AG08396 (cell line): Measurements from ENCODE around the gene TAX1BP1.

Experiments
- DNase-seq: peaks from one replicate; pipeline ENCODE4 v3.0.0; 2012; ENCODE audit warnings: low spot score, mixed read lengths

TAX1BP1 gene

DNA sequence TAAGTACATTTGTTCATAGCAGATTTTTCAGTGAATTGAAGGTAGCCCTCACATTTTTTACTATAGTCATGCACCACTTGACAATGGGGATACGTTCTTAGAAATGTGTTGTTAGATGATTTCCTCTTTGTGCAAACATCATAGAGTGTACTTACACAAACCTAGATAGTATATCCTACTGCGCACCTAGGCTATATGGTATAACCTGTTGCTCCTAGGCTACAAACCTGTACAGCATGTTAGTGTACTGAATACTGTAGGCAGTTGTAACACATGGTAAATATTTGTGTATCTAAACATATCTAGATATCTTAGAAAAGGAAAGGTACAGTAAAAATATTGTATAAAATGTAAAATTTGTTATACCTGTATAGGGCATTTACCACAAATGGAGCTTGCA is 41.2 kb downstream of the TAX1BP1 start:
- DNase-seq, result no peak

DNA sequence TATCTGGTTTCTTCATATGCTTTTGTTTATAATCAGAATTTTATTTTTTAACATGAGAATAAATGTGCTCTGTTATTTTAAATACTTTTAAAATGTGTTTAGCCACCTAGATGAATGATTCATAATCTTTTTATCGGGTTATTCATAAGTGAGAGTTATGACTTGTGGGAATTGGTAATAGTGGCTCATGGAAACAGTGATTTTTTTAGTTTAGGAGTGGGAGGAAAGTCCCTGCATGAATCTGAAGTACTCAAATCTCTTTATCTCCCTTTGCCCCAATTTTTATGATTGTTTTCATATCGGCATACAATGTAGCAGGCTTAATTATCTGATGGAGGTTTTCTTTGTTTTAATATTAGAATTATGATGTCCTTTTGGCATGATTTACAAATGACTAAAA is 42.9 kb downstream of the TAX1BP1 start:
- DNase-seq, result no peak

- DNase-seq, result peak; percentile 16
Observed at GRCh38 chr7:27784399-27785053, 44.6 kb downstream of the TAX1BP1 start.

GRCh38 chr7:27788437-27788836 is 48.5 kb downstream of the TAX1BP1 start:
- DNase-seq, result no peak

- no peak for DNase-seq
Observed at GRCh38 chr7:27793780-27794179, 53.8 kb downstream of the TAX1BP1 start.

GRCh38 chr7:27795977-27796376 is 56.0 kb downstream of the TAX1BP1 start:
- no peak for DNase-seq

GRCh38 chr7:27799212-27799611 is 59.2 kb downstream of the TAX1BP1 start:
- DNase-seq, result no peak

- DNase-seq, result no peak
Observed at GRCh38 chr7:27802999-27803398, 63.0 kb downstream of the TAX1BP1 start.

DNA sequence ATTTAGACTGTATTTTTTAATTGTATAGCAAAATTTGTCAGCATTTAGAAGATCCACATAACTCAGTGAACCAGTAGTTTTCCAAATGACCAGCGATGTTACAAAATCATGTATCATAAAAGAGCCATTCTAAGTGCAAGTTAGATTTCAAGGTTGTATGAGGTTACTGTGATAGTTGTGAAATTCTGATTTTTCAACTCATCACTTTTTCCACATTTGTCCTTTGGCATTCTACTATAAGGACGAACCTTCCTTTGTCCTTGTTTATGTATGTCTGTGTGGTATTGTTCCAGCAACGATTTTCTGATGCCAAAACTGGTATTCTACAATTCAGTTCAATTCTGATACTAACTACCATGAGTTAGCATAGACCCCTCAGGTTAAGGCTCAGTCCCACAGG is 64.2 kb downstream of the TAX1BP1 start:
- no peak for DNase-seq

DNA sequence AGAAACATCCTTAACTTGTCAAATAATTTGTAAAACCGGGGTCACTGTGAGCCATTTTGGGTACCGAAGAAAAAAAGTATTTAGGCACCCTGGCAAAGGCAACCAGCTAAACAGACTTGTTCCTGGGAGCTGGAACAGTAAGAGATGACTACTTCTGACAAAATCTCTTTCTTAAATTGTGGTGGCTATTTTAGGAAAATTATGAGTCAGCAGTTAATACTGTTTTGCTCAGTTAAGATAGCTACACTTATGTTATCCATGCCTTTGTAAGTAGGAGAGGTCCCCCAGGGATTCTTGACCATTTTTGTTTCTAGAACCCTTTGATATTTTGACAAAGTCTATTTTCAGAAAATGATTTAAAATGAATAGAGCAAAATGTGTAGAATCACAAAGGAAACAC is 68.7 kb downstream of the TAX1BP1 start:
- DNase-seq, result peak; percentile 31

DNA sequence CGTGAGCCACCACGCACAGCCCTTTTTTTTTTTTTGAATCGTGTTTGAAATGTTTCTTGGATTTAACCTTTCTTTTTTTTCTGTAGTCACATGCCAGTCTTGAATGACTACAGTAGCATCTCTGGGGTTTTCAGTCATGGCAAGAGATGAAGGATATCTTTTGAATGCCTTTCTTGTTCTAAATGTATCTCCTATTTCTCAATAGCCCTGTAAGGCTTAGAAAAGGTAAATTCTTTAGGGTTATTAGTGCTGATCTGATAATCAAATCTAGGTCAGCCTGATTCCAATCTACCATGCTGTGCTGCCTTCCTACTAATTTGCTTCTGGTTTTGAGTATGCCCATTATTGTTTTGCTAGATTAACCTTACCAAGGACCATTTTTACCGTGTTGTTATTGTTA is 70.2 kb downstream of the TAX1BP1 start:
- DNase-seq, result no peak

GRCh38 chr7:27812706-27813105 is 72.7 kb downstream of the TAX1BP1 start:
- DNase-seq, result no peak

DNA sequence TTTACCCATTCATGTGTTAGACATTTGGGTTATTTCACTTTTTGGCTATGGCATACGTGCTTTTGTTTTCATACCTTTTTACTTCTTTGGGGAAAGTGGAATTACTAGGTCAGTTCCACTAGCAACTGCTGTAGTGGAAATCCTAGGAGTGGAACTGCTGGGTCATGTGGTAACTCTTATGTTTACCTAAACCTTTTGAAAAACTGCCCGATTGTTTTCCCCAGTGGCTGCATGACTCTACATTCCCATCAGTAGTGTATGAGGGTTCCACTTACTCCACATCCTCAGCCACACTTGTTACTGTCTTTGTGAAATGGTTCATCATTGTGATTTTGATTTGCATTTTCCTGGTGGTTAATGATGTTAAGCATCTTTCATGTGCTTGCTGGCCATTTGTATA is 82.3 kb downstream of the TAX1BP1 start:
- DNase-seq, result no peak

DNA sequence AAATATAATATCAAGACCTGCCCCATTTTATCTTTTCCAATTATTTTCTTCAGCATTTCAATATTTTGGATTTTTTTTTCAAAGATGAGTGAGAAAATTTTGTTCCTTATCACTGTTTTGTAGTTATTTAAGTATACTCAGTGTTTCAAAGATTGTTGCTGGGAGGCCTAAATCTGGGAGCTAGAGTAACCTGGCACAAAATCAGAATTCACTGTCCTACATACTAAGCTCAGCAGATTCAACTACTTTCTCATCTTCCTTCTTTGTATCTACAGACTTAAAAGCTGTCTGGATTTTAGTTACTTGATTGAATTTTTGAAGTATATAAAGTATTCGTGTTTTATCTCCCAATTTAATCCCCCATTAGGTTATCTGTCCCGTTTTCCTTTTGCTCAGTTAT is 85.9 kb downstream of the TAX1BP1 start:
- no peak for DNase-seq

DNA sequence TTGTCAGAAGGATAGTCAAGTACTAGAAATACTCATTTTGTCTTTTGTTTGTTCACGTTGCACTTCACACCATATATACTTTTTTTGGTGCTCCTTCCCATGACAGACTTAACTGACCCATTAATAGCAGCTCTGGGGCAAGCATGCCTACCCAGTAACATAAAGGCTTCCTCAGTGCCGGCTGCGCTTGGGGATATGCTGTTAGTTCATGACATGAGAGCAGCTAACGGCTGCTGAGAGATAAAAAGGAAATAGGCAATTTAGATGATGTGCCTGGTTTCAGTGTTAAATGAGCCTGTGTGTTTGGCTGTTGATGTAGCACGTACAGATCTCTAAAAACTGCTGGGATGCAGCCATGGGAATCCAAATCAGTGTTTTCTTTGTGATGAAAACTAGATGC is 86.4 kb downstream of the TAX1BP1 start:
- DNase-seq, result no peak

DNA sequence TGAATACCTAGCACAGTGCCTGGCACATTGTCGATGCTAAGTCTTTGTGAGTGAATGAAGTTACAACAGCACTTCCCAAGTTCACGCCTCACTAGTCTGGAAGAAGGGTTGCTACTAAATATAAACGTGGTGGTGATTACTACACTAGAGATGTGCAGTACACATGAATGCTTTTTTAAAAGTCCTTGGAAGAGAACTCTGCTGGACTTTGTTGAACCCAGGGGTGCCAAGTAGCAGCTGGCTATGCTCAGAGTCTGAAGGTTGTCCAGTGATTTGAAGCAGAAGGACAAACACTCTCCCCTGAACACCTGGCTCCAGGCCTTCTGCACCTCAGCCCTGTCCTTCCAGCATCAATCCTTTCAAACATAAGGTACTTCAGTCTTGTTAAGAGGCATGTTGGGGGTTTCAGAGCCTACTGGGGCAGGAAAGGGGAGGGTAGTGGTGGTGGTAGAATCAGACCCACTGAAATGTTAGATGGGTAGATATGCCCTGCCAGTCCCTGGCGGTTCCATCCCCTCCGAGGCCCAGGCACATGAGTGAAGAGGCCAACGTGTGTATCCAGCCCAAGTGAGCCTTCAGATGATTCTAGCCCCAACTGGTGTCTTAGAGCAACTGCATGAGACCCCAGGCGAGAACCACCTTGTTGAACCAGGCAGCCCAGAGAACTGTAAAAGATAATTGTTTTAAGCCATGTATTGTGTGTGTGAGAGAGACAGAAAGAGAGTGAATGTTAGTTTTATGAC is 94.4 kb downstream of the TAX1BP1 start:
- no peak for DNase-seq

GRCh38 chr7:27835376-27835775 is 95.4 kb downstream of the TAX1BP1 start:
- DNase-seq, result no peak

GRCh38 chr7:27836536-27836935 is 96.6 kb downstream of the TAX1BP1 start:
- DNase-seq, result no peak

DNA sequence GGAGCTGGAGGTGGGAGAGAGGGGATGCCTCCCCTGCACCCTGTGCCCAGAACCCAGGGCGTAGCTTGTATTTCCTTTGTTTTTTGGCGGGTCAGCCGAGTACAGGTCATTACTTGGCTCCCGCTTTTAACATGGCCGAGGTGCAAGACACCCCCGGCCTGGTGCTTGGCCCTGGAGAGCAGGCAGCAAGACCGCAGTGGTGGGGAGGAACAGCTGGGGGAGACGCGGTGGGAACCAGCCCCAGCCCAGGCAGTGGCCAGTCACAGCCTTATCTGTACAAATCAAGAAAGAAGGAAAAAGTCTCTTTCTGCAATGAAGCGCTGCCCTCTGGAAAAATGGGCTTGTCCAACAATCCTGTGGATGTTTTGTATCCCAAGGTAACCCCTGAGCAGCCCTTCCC is 99.1 kb downstream of the TAX1BP1 start:
- no peak for DNase-seq

- DNase-seq, result no peak
Observed at GRCh38 chr7:27840313-27840712, 100.4 kb downstream of the TAX1BP1 start.

DNA sequence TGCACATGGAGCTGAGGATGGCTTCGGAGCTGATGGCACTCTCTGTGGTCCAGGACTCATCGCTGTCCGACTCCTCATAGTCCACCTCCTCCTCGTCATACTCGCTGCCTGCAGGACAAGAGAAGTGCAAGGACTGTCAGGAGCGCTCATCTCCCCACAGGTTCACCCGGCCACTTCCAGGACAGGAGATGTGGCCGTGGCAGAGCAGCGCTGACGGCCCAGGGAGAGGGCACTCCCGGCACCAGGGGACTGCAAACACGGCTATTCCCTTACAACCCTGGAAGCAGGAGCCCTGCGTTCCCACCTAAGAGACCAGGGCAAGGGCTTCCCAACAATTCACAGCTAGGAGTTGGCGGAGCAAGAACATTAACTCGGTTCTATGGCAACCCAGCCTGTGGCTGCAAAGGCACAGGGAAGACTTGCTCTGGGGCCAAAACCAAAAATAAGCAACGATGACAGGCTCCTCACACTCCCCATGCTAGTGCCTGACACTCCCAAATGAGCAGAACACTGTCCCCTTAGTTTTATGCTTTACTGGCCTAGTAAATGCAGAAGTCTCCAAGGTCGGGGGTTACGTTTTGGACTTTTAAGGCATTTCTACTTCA is 100.9 kb downstream of the TAX1BP1 start:
- DNase-seq, result no peak

DNA sequence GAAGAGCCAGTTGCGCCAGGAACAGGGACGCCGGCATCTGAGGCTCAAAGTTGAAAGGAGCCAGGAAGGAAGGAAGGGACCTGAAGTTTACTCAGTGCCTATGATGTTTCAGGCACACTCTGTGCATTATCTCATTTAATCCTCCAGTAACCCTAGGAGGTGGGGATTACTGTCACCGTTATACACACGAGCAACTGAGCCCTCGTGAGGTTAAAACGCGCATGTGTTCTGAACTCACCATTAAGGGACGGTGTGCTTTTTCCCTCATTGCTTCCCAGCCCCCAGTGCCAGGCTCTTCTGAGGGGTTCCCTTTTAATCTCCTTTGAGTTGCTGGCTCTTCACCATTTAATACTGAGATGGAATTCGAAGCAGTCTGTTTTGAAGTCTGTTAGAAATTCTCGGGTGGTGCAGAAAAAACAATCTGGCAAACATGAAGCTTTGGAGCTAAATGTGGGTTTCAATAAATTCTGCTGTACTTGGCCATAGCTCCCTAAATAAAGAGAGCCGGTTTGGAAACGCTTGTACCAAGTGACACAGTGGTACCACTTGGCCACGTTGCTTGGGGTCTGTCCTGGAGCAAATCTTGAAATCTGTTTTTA is 102.2 kb downstream of the TAX1BP1 start:
- DNase-seq, result no peak

DNA sequence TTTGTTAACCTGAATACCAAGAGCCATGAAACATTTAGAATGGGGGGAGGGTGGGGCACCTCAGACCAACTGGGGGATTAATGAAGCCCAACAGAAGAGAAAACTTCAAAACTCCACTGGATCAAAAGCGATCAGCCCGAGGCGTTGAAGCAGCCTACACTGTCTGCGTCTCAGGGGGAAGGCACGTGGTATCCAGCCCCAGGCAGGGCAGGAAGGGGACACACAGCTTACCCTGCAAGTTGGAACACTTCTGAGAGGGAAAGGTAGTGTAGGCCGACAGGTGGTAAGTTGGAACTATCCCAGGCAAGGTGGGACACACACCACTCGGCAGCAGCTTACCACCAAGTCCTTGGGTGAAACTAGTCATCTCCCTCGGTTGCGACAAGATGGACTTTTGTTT is 102.9 kb downstream of the TAX1BP1 start:
- DNase-seq, result no peak
